ENCODE data around the gene ASB8.

ASB8 gene

GRCh38 chr12:48151103-48151771 lies 6.1 kb downstream of the ASB8 start:
- no peak for TF ChIP-seq EZH2phosphoT487 (IDR thresholded peaks at IDR 0.05; ENCODE audit: borderline replicate concordance, low read length)
- TF ChIP-seq, protein P1, sequence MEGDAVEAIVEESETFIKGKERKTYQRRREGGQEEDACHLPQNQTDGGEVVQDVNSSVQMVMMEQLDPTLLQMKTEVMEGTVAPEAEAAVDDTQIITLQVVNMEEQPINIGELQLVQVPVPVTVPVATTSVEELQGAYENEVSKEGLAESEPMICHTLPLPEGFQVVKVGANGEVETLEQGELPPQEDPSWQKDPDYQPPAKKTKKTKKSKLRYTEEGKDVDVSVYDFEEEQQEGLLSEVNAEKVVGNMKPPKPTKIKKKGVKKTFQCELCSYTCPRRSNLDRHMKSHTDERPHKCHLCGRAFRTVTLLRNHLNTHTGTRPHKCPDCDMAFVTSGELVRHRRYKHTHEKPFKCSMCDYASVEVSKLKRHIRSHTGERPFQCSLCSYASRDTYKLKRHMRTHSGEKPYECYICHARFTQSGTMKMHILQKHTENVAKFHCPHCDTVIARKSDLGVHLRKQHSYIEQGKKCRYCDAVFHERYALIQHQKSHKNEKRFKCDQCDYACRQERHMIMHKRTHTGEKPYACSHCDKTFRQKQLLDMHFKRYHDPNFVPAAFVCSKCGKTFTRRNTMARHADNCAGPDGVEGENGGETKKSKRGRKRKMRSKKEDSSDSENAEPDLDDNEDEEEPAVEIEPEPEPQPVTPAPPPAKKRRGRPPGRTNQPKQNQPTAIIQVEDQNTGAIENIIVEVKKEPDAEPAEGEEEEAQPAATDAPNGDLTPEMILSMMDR (IDR thresholded peaks at IDR 0.05; ENCODE audit: low read depth, low read length, poor library complexity, severe bottlenecking): no peak
- H3K27me3 ChIP-seq (ENCODE audit: control insufficient read depth, low read length): no peaks in the 10 kb centered on the region
- no peaks in the 10 kb centered on the region for H4K20me1 ChIP-seq (ENCODE audit: control insufficient read depth, insufficient read depth, low read depth, low read length)
- H3F3A ChIP-seq (ENCODE audit: control insufficient read depth, insufficient read depth): peaks cover 13% of the 10 kb centered on the region
- H3K36me3 ChIP-seq (ENCODE audit: control insufficient read depth, low read length): peaks cover 62% of the 10 kb centered on the region
- H3K9me2 ChIP-seq (replicated peaks; ENCODE audit: control insufficient read depth, low read length): no peaks in the 10 kb centered on the region
- H3K79me2 ChIP-seq (ENCODE audit: control insufficient read depth, low read length): peaks cover 15% of the 10 kb centered on the region
- H3K27ac ChIP-seq (ENCODE audit: low read depth, low read length): no peak overlapping the region
- peaks cover 11% of the 10 kb centered on the region for H3K4me1 ChIP-seq (ENCODE audit: control insufficient read depth, low read length)
- H3K9me3 ChIP-seq (ENCODE audit: control insufficient read depth, insufficient read depth, low read length): no peaks in the 10 kb centered on the region
- H3K4me2 ChIP-seq (ENCODE audit: low read length): no peak overlapping the region
- no peak overlapping the region for H3K4me3 ChIP-seq (ENCODE audit: low read length)

DNA sequence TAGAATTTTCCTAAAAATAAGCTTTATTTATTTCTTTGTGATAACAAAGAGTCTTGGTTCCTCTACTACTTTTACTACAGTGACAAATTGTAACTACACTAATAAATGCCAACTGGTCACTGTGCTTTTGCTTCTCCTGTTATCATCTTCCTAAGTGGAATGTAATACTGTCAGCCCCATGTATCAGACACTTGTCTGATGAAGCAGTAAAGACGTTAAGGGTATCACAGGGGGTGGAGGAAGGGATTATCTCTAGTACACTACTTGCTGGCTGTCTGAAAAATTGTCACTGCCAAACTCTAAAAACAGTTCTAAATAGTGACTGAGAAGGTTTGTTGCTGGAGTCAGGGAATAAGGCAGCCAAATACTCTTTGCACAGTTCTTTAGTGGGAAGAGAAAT lies 11.3 kb downstream of the ASB8 start:
- H3K36me3 ChIP-seq (ENCODE audit: control insufficient read depth, low read length): peaks cover 95% of the 10 kb centered on the region
- H4K20me1 ChIP-seq (ENCODE audit: control insufficient read depth, insufficient read depth, low read depth, low read length): no peaks in the 10 kb centered on the region
- H3K4me1 ChIP-seq (ENCODE audit: control insufficient read depth, low read length): peaks cover 2% of the 10 kb centered on the region; the same call in 1 of the 2 replicates
- no peaks in the 10 kb centered on the region for H3K27me3 ChIP-seq (ENCODE audit: control insufficient read depth, low read length)
- peaks cover 8% of the 10 kb centered on the region for H3F3A ChIP-seq (ENCODE audit: control insufficient read depth, insufficient read depth)
- no peaks in the 10 kb centered on the region for H3K9me3 ChIP-seq (ENCODE audit: control insufficient read depth, insufficient read depth, low read length)
- H3K79me2 ChIP-seq (ENCODE audit: control insufficient read depth, low read length): no peaks in the 10 kb centered on the region
- no peak overlapping the region for H3K4me2 ChIP-seq (ENCODE audit: low read length)
- no peaks in the 10 kb centered on the region for H3K9me2 ChIP-seq (replicated peaks; ENCODE audit: control insufficient read depth, low read length)
- no peak overlapping the region for H3K4me3 ChIP-seq (ENCODE audit: low read length)
- no peak for TF ChIP-seq EZH2phosphoT487 (IDR thresholded peaks at IDR 0.05; ENCODE audit: borderline replicate concordance, low read length)
- TF ChIP-seq, protein P1 (IDR thresholded peaks at IDR 0.05; ENCODE audit: low read depth, low read length, poor library complexity, severe bottlenecking): no peak
- no peak overlapping the region for H3K27ac ChIP-seq (ENCODE audit: low read depth, low read length)

DNA sequence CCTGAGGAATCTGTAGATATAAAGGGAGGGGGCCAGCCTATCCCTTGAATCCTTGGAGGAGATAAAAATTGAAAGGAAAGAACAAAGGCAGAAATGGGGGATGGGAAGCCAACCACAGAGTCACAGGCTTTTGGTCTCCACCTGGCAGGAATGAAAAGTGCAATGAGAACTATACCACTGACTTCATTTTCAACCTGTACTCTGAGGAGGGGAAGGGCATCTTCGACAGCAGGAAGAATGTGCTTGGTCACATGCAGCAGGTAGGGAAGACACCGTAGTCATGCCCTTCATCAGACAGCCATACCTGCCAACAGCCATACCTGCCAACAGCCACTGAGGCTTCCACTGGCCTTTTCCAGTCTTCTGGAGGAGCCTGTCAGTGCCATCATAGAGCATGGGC lies 13.4 kb downstream of the ASB8 start:
- Histone ChIP-seq H3K9me3 (ENCODE audit: control insufficient read depth, insufficient read depth, low read length) (no peaks in the 10 kb centered on the region), H3K27me3 (ENCODE audit: control insufficient read depth, low read length) (no peaks in the 10 kb centered on the region), H3K27ac (ENCODE audit: low read depth, low read length) (no peak overlapping the region), H3K79me2 (ENCODE audit: control insufficient read depth, low read length) (no peaks in the 10 kb centered on the region), H3K4me2 (ENCODE audit: low read length) (no peak overlapping the region), H4K20me1 (ENCODE audit: control insufficient read depth, insufficient read depth, low read depth, low read length) (no peaks in the 10 kb centered on the region), H3F3A (ENCODE audit: control insufficient read depth, insufficient read depth) (peaks cover 3% of the 10 kb centered on the region), H3K9me2 (replicated peaks; ENCODE audit: control insufficient read depth, low read length) (no peaks in the 10 kb centered on the region), H3K4me3 (ENCODE audit: low read length) (no peak overlapping the region), H3K36me3 (ENCODE audit: control insufficient read depth, low read length) (peaks cover 95% of the 10 kb centered on the region), H3K4me1 (ENCODE audit: control insufficient read depth, low read length) (no peaks in the 10 kb centered on the region)
- no peak for TF ChIP-seq EZH2phosphoT487 (IDR thresholded peaks at IDR 0.05; ENCODE audit: borderline replicate concordance, low read length)
- TF ChIP-seq, protein P1 (IDR thresholded peaks at IDR 0.05; ENCODE audit: low read depth, low read length, poor library complexity, severe bottlenecking): no peak
